Measurements from ENCODE around the gene FKBP7. TPM values are rescaled to one million over a fixed set of nuclear protein-coding genes. Genes with fewer than 3 reads are reported as not detected.
"Not testable (repeated sequence)": the region's sequence is repeated elsewhere in the genome, so short reads cannot be mapped to it uniquely, and the experiment has no call there.

Gene FKBP7, protein sequence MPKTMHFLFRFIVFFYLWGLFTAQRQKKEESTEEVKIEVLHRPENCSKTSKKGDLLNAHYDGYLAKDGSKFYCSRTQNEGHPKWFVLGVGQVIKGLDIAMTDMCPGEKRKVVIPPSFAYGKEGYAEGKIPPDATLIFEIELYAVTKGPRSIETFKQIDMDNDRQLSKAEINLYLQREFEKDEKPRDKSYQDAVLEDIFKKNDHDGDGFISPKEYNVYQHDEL
- 10 to 100 TPM; 10.5 to 20.8 (median 16.7) TPM for total RNA-seq

DNA sequence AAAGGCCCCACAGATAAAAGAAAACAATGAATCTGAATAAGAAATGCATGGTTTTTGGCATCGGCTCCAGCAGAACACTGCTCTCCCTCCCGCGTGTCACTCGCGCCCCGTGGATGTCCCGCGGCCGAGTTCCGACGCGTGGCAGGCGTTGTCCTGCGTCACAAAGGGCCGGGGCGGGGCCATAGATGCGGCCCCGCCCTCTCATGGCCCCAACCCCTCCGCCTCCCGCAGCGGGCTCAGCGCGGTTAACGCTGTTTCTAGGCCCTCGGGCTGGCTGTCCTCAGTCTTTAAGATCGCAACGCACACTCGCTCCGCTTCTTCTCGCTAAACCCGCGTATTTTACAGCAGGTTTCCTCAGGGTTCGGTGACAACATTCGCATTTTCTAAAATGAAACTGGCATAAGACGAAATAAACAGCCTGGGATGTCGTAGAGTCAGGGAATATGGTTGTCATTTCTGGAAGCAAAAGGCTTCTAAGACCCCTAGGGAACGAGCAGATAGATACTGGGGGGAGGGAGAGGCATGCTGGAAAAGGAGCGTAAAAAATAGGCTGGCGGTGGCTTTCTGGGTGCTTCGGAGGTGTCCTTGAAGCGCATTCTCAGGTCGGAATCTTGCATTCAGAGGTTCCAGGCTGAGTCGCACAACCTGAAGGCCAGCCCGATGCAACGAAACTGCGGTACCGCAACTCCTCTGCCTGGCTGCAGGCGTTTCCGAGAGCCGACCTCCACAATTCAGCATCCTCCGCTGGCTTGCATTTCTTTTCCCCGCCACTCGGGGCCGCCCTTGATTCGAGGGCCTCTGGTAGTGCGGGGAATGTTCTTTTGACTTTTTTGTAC, at the start of gene FKBP7:
Gene FKBP7 (minus strand): TSS at position 162 of the 836 bp plus-strand sequence. CDS start 101 bp downstream, at position 61.
- no peaks in the 10 kb centered on the region for H3K9me3 ChIP-seq
- intact Hi-C loops (cut with DNase I; ENCODE audit: low total_unique reads), result no loop called here
- TF ChIP-seq POLR2A (IDR thresholded peaks at IDR 0.05), result peak; percentile 65
- TF ChIP-seq, protein P1, sequence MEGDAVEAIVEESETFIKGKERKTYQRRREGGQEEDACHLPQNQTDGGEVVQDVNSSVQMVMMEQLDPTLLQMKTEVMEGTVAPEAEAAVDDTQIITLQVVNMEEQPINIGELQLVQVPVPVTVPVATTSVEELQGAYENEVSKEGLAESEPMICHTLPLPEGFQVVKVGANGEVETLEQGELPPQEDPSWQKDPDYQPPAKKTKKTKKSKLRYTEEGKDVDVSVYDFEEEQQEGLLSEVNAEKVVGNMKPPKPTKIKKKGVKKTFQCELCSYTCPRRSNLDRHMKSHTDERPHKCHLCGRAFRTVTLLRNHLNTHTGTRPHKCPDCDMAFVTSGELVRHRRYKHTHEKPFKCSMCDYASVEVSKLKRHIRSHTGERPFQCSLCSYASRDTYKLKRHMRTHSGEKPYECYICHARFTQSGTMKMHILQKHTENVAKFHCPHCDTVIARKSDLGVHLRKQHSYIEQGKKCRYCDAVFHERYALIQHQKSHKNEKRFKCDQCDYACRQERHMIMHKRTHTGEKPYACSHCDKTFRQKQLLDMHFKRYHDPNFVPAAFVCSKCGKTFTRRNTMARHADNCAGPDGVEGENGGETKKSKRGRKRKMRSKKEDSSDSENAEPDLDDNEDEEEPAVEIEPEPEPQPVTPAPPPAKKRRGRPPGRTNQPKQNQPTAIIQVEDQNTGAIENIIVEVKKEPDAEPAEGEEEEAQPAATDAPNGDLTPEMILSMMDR (IDR thresholded peaks at IDR 0.05), result peak; percentile 7 to 61 (median 31)
- TF ChIP-seq POLR2AphosphoS5 (IDR thresholded peaks at IDR 0.05), result peak; percentile 69 to 82 (median 81)
- no peaks in the 10 kb centered on the region for H3K36me3 ChIP-seq
- peak; percentile 80 to 83 for DNase-seq (ENCODE audit: low spot score in 2 of 2)
- H3K27ac ChIP-seq, result peak within 1 kb of the TSS; percentile 93 to 95
- peaks cover 0 to 9% of the 10 kb centered on the region in 2 donors for H3K4me1 ChIP-seq
- no peaks in the 10 kb centered on the region for H3K27me3 ChIP-seq
- peak within 1 kb of the TSS; percentile 51 to 92 (median 84) for H3K4me3 ChIP-seq

- no peak overlapping the region for H3K4me3 ChIP-seq
- TF ChIP-seq POLR2AphosphoS5 (IDR thresholded peaks at IDR 0.05) (no peak), POLR2A (IDR thresholded peaks at IDR 0.05) (no peak)
- TF ChIP-seq, protein P1 (IDR thresholded peaks at IDR 0.05), result no peak
- no peak overlapping the region for H3K27ac ChIP-seq
- DNase-seq (ENCODE audit: low spot score in 2 of 2), result no peak
- H3K36me3 ChIP-seq, result no peaks in the 10 kb centered on the region
- intact Hi-C loops (cut with DNase I; ENCODE audit: low total_unique reads), result no loop called here
- H3K27me3 ChIP-seq, result no peaks in the 10 kb centered on the region
- no peaks in the 10 kb centered on the region for H3K4me1 ChIP-seq
- no peaks in the 10 kb centered on the region for H3K9me3 ChIP-seq
Measured at GRCh38 chr2:178527592-178527991, 49.2 kb upstream of the FKBP7 start.

DNA sequence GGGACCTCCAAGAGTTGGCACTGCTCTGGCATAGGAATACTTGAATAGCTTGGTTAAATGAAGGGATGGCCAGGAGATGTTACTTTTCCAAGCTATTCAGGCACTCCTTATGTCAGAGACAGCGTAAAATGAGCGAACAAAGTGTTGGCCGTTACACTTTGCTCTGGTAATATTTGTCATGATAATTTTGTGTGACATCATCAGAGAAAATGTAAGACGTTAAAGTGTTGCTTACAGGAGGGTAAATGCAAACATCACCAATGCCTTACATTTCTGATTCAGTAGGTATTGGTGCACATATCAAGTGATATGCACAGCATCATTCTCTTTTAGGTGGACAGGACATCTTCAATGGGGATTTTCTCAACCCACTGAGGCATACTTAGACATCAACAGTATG, 47.9 kb upstream of the FKBP7 start:
- H3K27ac ChIP-seq, result no peak overlapping the region
- no peaks in the 10 kb centered on the region for H3K36me3 ChIP-seq
- H3K9me3 ChIP-seq, result no peaks in the 10 kb centered on the region
- no peaks in the 10 kb centered on the region for H3K4me1 ChIP-seq
- no peaks in the 10 kb centered on the region for H3K27me3 ChIP-seq
- TF ChIP-seq, protein P1 (IDR thresholded peaks at IDR 0.05), result no peak
- no peak for TF ChIP-seq POLR2A (IDR thresholded peaks at IDR 0.05)
- no peak for TF ChIP-seq POLR2AphosphoS5 (IDR thresholded peaks at IDR 0.05)
- no peak overlapping the region for H3K4me3 ChIP-seq
- intact Hi-C loops (cut with DNase I; ENCODE audit: low total_unique reads), result no loop called here
- DNase-seq (ENCODE audit: low spot score in 2 of 2), result no peak

DNA sequence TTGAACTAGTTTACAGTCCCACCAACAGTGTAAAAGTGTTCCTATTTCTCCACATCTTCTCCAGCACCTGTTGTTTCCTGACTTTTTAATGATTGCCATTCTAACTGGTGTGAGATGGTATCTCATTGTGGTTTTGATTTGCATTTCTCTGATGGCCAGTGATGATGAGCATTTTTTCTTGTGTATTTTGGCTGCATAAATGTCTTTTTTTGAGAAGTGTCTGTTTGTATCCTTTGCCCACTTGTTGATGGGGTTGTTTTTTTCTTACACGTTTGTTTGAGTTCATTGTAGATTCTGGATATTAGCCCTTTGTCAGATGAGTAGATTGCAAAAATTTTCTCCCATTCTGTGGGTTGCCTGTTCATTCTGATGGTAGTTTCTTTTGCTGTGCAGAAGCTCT, 47.1 kb upstream of the FKBP7 start:
- DNase-seq (ENCODE audit: low spot score in 2 of 2); H3K27ac ChIP-seq; intact Hi-C loops (cut with DNase I; ENCODE audit: low total_unique reads): not testable (repeated sequence)

DNA sequence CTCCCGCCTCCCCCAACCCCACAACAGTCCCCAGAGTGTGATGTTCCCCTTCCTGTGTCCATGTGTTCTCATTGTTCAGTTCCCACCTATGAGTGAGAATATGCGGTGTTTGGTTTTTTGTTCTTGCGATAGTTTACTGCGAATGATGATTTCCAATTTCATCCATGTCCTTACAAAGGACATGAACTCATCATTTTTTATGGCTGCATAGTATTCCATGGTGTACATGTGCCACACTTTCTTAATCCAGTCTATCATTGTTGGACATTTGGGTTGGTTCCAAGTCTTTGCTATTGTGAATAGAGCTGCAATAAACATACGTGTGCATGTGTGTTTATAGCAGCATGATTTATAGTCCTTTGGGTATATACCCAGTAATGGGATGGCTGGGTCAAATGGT, 46.6 kb upstream of the FKBP7 start:
- H3K27me3 ChIP-seq; H3K27ac ChIP-seq; intact Hi-C loops (cut with DNase I; ENCODE audit: low total_unique reads); DNase-seq (ENCODE audit: low spot score in 2 of 2); H3K4me3 ChIP-seq; H3K9me3 ChIP-seq; H3K4me1 ChIP-seq; H3K36me3 ChIP-seq: not testable (repeated sequence)

More for the DNA sequence above, 47.1 kb upstream of the FKBP7 start:
- H3K27me3 ChIP-seq, H3K9me3 ChIP-seq, H3K4me3 ChIP-seq, H3K36me3 ChIP-seq, H3K4me1 ChIP-seq: not testable (repeated sequence)

- TF ChIP-seq, protein P1 (IDR thresholded peaks at IDR 0.05), result no peak
- no peaks in the 10 kb centered on the region for H3K9me3 ChIP-seq
- intact Hi-C loops (cut with DNase I; ENCODE audit: low total_unique reads), result no loop called here
- H3K4me3 ChIP-seq, result peak overlapping the region; percentile 61 to 72 (median 66)
- H3K4me1 ChIP-seq, result no peaks in the 10 kb centered on the region
- H3K36me3 ChIP-seq, result no peaks in the 10 kb centered on the region
- peak overlapping the region; percentile 72 to 77 for H3K27ac ChIP-seq
- no peaks in the 10 kb centered on the region for H3K27me3 ChIP-seq
- no peak for DNase-seq (ENCODE audit: low spot score in 2 of 2)
Measured at GRCh38 chr2:178523596-178524134, 45.3 kb upstream of the FKBP7 start.
